BJ (cell line): ENCODE results near the gene MAP2K5. TPM values are rescaled to one million over a fixed set of nuclear protein-coding genes. Genes with fewer than 3 reads are reported as not detected.

Experiments
- CTCF ChIA-PET: fragments of 350-600 bp; formaldehyde crosslinking; extraction: SDS; loops from one replicate; lab custom pipeline; 2021; ENCODE audit warnings: antibody characterized with exemption, inconsistent platforms; lab: Yijun Ruan, JAX
- POLR2A ChIA-PET: fragments of 300-600 bp; sonication (Branson Sonifier 250); formaldehyde crosslinking; extraction: SDS; loops from one replicate; lab custom pipeline; 2021; ENCODE audit warnings: antibody characterized with exemption; lab: Charles Lee
- DNase-seq: peaks from one replicate; pipeline ENCODE4 v3.0.0-alpha.2; 2011; ENCODE audit warnings: low read depth
- H3K27me3 ChIP-seq: 2 replicates; pipeline ENCODE4 v1.6.0; 2011; ENCODE audit warnings: low read length; ENCODE audit not compliant: control insufficient read depth, insufficient read depth
- H3K36me3 ChIP-seq: 2 replicates; pipeline ENCODE4 v1.5.1; 2011; ENCODE audit warnings: low read length; ENCODE audit not compliant: control insufficient read depth, insufficient read depth
- H3K4me3 ChIP-seq: 2 replicates; pipeline ENCODE4 v1.5.1; 2011; ENCODE audit warnings: low read depth, mild to moderate bottlenecking, control low read depth, low read length
- polyA plus RNA-seq: library from polyadenylated mRNA; depleted of rRNA; stranded (reverse); fragments of >200 nt; gene quantifications from 2 replicates; pipeline ENCODE4 v1.2.3, GENCODE V29; 2011
- TF ChIP-seq, protein P1 (sequence below): IDR thresholded peaks from 2 replicates; pipeline ENCODE4 v1.5.1; 2011; ENCODE audit warnings: low read depth, mild to moderate bottlenecking, control low read depth, inconsistent platforms, low read length, moderate library complexity; ENCODE audit not compliant: insufficient read depth

The MAP2K5 gene
- polyA plus RNA-seq, 1 experiment = 5.6 TPM

DNA sequence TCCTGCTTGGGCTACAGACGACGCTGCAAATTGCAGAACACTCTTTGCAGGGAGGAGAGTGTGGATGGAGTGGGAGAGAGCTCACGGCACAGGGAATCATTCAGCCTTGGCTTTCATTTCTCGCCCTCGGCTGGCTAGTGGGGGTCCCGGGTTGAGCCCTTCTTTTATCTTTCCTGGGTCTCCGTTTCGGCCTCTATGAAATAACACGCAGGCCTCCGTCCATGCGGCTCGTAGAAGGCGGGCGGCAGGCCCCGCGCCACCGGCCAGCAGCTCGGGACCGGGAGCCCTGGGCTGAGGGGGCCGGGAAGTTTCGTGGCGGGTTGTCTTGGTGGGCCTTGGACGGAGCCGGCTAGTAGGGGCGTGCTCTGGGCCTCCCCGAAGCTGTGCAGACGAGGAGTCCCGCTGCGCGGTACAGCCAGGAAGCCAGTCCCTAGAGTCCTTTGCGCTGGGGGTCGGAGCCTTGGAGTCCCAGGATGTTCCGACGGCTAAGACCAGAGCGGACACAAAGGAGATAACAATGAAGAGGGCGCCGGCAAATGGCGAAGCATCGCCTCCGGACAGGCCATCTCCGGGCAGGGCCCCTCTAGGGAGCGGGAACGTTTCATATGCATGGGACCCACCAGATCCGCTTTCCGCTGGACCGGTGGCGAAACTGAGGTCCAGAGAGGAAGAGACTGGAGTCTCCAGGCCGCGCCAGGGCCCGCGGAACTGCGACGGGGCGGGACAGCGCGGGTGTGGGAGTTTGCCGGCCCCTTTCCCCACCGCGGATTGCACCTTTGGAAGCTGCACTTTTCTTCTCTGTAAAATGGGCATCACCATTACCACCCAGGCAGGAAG lies 293.0 kb downstream of the MAP2K5 start:
- H3K4me3 ChIP-seq = peak overlapping the region; percentile 19
- CTCF ChIA-PET = interaction anchor here (0.6 to 4.6 kb wide), 15 partner anchors 9 to 1240 kb away, joined by 3 to 54 read pairs (median 4); no protein-coding TSS in a partner anchor
- no peak for DNase-seq
- TF ChIP-seq, protein P1, sequence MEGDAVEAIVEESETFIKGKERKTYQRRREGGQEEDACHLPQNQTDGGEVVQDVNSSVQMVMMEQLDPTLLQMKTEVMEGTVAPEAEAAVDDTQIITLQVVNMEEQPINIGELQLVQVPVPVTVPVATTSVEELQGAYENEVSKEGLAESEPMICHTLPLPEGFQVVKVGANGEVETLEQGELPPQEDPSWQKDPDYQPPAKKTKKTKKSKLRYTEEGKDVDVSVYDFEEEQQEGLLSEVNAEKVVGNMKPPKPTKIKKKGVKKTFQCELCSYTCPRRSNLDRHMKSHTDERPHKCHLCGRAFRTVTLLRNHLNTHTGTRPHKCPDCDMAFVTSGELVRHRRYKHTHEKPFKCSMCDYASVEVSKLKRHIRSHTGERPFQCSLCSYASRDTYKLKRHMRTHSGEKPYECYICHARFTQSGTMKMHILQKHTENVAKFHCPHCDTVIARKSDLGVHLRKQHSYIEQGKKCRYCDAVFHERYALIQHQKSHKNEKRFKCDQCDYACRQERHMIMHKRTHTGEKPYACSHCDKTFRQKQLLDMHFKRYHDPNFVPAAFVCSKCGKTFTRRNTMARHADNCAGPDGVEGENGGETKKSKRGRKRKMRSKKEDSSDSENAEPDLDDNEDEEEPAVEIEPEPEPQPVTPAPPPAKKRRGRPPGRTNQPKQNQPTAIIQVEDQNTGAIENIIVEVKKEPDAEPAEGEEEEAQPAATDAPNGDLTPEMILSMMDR = no peak
- POLR2A ChIA-PET = no interaction called here
- H3K36me3 ChIP-seq = no peaks in the 10 kb centered on the region
- H3K27me3 ChIP-seq = peaks cover 54% of the 10 kb centered on the region

DNA sequence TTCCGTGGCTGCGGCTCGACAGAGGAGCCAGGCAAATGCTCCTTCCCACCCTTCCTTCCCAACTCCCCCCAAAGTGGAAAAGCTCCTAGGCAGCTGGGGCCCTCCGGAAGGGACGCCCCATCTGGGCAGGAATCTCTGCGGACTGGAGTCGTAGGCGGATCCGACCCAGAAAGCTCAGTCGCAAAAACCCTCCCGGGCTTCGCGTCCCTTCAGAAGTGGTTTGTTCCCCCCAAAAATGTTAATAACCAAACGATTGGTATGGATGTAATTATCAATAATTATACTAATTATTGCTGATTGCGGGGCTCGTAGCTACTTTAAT lies 293.6 kb downstream of the MAP2K5 start:
- peaks cover 50% of the 10 kb centered on the region for H3K27me3 ChIP-seq
- TF ChIP-seq, protein P1 = no peak
- peak overlapping the region; percentile 19 for H3K4me3 ChIP-seq

DNA sequence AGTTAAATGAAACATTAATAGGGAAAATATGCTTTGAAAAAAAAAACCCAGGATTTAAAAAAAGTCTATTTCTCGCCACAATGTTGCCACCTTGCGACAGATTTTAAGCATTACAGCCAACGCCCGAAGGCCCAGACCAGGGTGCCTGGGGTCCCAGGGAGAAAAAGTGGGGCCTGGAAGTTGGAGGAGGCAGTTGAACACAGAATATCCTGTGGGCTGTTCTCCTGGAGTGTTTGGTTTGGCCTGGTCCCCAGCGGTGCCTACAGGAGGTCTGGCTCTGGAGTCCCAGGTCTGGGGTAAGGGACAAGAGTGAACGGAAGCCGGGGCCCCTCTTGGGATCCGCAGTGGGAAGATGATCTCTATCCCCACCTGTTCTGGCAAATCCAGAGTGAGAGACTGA lies 294.0 kb downstream of the MAP2K5 start:
- no peak for DNase-seq

More for the DNA sequence above, 293.6 kb downstream of the MAP2K5 start:
- POLR2A ChIA-PET = no interaction called here
- no peaks in the 10 kb centered on the region for H3K36me3 ChIP-seq
- DNase-seq = no peak
- CTCF ChIA-PET = interaction anchor here (0.7 to 4.6 kb wide), 13 partner anchors 10 to 465 kb away, joined by 3 to 54 read pairs (median 5); no protein-coding TSS in a partner anchor

DNA sequence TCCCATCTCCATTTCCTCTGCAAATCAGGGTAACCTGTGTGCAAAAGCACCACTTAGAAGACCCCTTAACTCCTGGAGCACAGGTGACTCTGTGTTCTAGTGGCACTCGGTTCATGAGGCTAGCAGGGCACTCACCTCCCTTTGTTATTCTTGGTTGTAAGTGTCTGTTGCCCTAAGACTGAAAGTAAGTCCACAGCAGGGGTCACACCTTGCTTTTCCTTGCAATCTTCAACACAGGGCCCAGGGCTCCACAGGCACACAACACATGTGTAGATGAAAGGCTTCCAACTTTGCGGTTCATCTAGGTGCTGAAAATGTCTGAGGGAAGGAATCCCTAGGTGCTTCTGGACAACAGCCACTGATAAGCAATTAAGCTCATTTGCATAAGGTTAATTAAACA lies 294.5 kb downstream of the MAP2K5 start:
- ChIA-PET CTCF (interaction anchor here (0.7 to 4.6 kb wide), 4 partner anchors 11 to 379 kb away, joined by 3 to 54 read pairs (median 6); no protein-coding TSS in a partner anchor), POLR2A (no interaction called here)
- TF ChIP-seq, protein P1 = no peak
- H3K36me3 ChIP-seq = no peaks in the 10 kb centered on the region
- H3K27me3 ChIP-seq = peaks cover 44% of the 10 kb centered on the region
- no peak overlapping the region for H3K4me3 ChIP-seq
- DNase-seq = no peak

More for the DNA sequence above, 294.0 kb downstream of the MAP2K5 start:
- POLR2A ChIA-PET = no interaction called here
- TF ChIP-seq, protein P1 = peak; percentile 76
- CTCF ChIA-PET = interaction anchor here (0.7 to 4.6 kb wide), 12 partner anchors 10 to 466 kb away, joined by 3 to 54 read pairs (median 5); no protein-coding TSS in a partner anchor
- H3K4me3 ChIP-seq = no peak overlapping the region
- peaks cover 46% of the 10 kb centered on the region for H3K27me3 ChIP-seq
- H3K36me3 ChIP-seq = no peaks in the 10 kb centered on the region

DNA sequence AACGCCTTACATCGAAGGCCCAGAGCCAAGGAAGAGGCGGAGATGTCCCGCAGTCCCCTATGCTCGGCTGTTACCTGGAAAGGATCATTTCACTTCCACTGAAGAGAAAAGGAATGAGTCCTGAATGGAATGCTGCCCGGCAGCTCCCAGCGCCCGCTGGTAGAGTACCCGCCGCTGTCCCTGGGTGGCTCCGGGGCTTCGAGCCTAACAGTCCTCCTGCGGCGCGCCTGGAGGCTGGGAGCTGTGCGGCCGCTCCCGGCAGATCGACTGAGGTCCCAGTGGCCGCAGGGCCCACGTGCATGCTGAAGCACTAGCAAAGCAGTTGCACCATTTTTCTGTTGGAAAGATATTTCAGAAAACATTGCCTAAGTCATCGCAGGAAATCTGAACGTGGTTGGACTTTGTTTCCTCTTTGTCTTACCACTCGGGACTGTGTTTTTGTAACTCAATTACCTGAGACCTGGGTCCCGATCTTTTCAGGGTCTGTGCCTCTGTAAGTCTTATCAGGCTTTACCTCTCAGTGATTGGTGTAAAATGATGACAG lies 296.4 kb downstream of the MAP2K5 start:
- ChIA-PET CTCF (interaction anchor here (0.6 to 4.6 kb wide), 2 partner anchors 284 to 381 kb away, joined by 3 to 54 read pairs; no protein-coding TSS in a partner anchor), POLR2A (interaction anchor here (0.7 kb wide), 1 partner anchor 372 kb away, joined by 3 read pairs; no protein-coding TSS in a partner anchor)
- TF ChIP-seq, protein P1 = no peak
- H3K4me3 ChIP-seq = no peak overlapping the region
- no peaks in the 10 kb centered on the region for H3K36me3 ChIP-seq
- H3K27me3 ChIP-seq = peaks cover 28% of the 10 kb centered on the region
- no peak for DNase-seq
